ENCODE measurements around the gene MSTO1. TPM values are rescaled to one million over a fixed set of nuclear protein-coding genes. Genes with fewer than 3 reads are reported as not detected.
"Not testable (repeated sequence)": the region's sequence is repeated elsewhere in the genome, so short reads cannot be mapped to it uniquely, and the experiment has no call there.

The MSTO1 gene
- polyA plus RNA-seq, 1 donor from 2014 or later: 53.8 TPM

GRCh38 chr1:155574077-155574476 lies 35.9 kb upstream of the MSTO1 start:
- H3K9me2 ChIP-seq (ENCODE audit: insufficient read depth, low read length): no peaks in the 10 kb centered on the region
- no peak overlapping the region for H3K9ac ChIP-seq (ENCODE audit: low read length)
- H2AFZ ChIP-seq (ENCODE audit: low read depth, low read length): no peak overlapping the region
- no peaks in the 10 kb centered on the region for H3K27me3 ChIP-seq (ENCODE audit: insufficient read depth, low read depth, low read length)
- H4K20me1 ChIP-seq (ENCODE audit: insufficient read depth): no peaks in the 10 kb centered on the region
- TF ChIP-seq CTCF (IDR thresholded peaks at IDR 0.05; ENCODE audit: poor library complexity, severe bottlenecking) (no peak), SMC3 (conservative IDR thresholded peaks at IDR 0.05; ENCODE audit: poor library complexity) (no peak), EP300 (conservative IDR thresholded peaks at IDR 0.05; ENCODE audit: poor library complexity, severe bottlenecking) (no peak)
- no peaks in the 10 kb centered on the region for H3K36me3 ChIP-seq (ENCODE audit: insufficient read depth, low read length)
- H3K79me2 ChIP-seq (replicated peaks; ENCODE audit: insufficient read depth, low read length): peaks cover 9% of the 10 kb centered on the region
- no peaks in the 10 kb centered on the region for H3K9me3 ChIP-seq (ENCODE audit: low read length)
- H3K27ac ChIP-seq (ENCODE audit: low read length): no peak overlapping the region
- no peak overlapping the region for H3K4me2 ChIP-seq (ENCODE audit: low read length)
- H3K4me3 ChIP-seq (ENCODE audit: low read length): no peak overlapping the region
- no peaks in the 10 kb centered on the region for H3F3A ChIP-seq (ENCODE audit: insufficient read depth, low read length, poor library complexity, severe bottlenecking)

GRCh38 chr1:155575608-155576007 lies 34.4 kb upstream of the MSTO1 start:
- H3K9ac ChIP-seq (ENCODE audit: low read length); H3K27ac ChIP-seq (ENCODE audit: low read length); H3K9me3 ChIP-seq (ENCODE audit: low read length); H2AFZ ChIP-seq (ENCODE audit: low read depth, low read length); H3K27me3 ChIP-seq (ENCODE audit: insufficient read depth, low read depth, low read length); H3K79me2 ChIP-seq (replicated peaks; ENCODE audit: insufficient read depth, low read length); H3K36me3 ChIP-seq (ENCODE audit: insufficient read depth, low read length); H3K9me2 ChIP-seq (ENCODE audit: insufficient read depth, low read length); H3F3A ChIP-seq (ENCODE audit: insufficient read depth, low read length, poor library complexity, severe bottlenecking); H3K4me2 ChIP-seq (ENCODE audit: low read length); H3K4me3 ChIP-seq (ENCODE audit: low read length); H4K20me1 ChIP-seq (ENCODE audit: insufficient read depth): not testable (repeated sequence)

GRCh38 chr1:155583846-155584245 lies 26.2 kb upstream of the MSTO1 start:
- not testable (repeated sequence) for H3F3A ChIP-seq (ENCODE audit: insufficient read depth, low read length, poor library complexity, severe bottlenecking); H3K9ac ChIP-seq (ENCODE audit: low read length); H3K9me3 ChIP-seq (ENCODE audit: low read length); H3K79me2 ChIP-seq (replicated peaks; ENCODE audit: insufficient read depth, low read length); H3K27me3 ChIP-seq (ENCODE audit: insufficient read depth, low read depth, low read length); H3K27ac ChIP-seq (ENCODE audit: low read length); H2AFZ ChIP-seq (ENCODE audit: low read depth, low read length); H3K9me2 ChIP-seq (ENCODE audit: insufficient read depth, low read length); H3K4me2 ChIP-seq (ENCODE audit: low read length); H3K36me3 ChIP-seq (ENCODE audit: insufficient read depth, low read length); H4K20me1 ChIP-seq (ENCODE audit: insufficient read depth); H3K4me3 ChIP-seq (ENCODE audit: low read length)

- H3K79me2 ChIP-seq (replicated peaks; ENCODE audit: insufficient read depth, low read length); H2AFZ ChIP-seq (ENCODE audit: low read depth, low read length); H3K27me3 ChIP-seq (ENCODE audit: insufficient read depth, low read depth, low read length); H3K4me3 ChIP-seq (ENCODE audit: low read length); H3K36me3 ChIP-seq (ENCODE audit: insufficient read depth, low read length); H3K9ac ChIP-seq (ENCODE audit: low read length); H3K4me2 ChIP-seq (ENCODE audit: low read length); H3F3A ChIP-seq (ENCODE audit: insufficient read depth, low read length, poor library complexity, severe bottlenecking); H4K20me1 ChIP-seq (ENCODE audit: insufficient read depth); H3K27ac ChIP-seq (ENCODE audit: low read length); H3K9me3 ChIP-seq (ENCODE audit: low read length); H3K9me2 ChIP-seq (ENCODE audit: insufficient read depth, low read length): not testable (repeated sequence)
These were observed 20.7 kb upstream of the MSTO1 start for GRCh38 chr1:155589282-155589681.

GRCh38 chr1:155590516-155591247 lies 19.3 kb upstream of the MSTO1 start:
- not testable (repeated sequence) for H3K9ac ChIP-seq (ENCODE audit: low read length); H3K27ac ChIP-seq (ENCODE audit: low read length); H3K4me2 ChIP-seq (ENCODE audit: low read length); H3K36me3 ChIP-seq (ENCODE audit: insufficient read depth, low read length); H3K79me2 ChIP-seq (replicated peaks; ENCODE audit: insufficient read depth, low read length); H2AFZ ChIP-seq (ENCODE audit: low read depth, low read length); H3F3A ChIP-seq (ENCODE audit: insufficient read depth, low read length, poor library complexity, severe bottlenecking); H3K9me3 ChIP-seq (ENCODE audit: low read length); H3K4me3 ChIP-seq (ENCODE audit: low read length); H3K9me2 ChIP-seq (ENCODE audit: insufficient read depth, low read length); H3K27me3 ChIP-seq (ENCODE audit: insufficient read depth, low read depth, low read length); H4K20me1 ChIP-seq (ENCODE audit: insufficient read depth)
